NOMO-1 (cell line): Measurements from ENCODE around the gene PHF2.

Experiments
- DNase-seq, 2 experiments: peaks; one replicate each; lab custom pipeline; 2025; ENCODE audit not compliant: unreplicated experiment in 2 of 2; lab: John Stamatoyannopoulos, UW

PHF2 gene

DNA sequence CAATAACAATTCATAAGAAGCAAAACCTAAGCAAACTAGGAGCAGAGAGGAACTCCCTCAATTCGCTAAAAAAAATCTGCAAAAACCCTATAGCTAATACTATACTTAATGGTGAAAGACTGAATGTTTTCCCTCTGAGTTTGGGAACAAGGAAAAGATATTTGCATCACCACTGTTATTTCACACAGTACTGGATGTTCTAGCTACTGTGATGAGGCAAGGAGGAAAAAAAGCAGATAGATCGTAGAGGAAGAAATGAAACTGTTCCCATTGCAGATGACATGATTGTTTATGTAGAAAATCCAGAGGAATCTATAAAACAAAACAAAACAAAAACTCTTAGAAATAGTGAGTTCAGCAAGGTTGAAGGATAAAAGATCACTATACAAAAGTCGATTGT is 116.7 kb downstream of the PHF2 start:
- DNase-seq = no peak

DNA sequence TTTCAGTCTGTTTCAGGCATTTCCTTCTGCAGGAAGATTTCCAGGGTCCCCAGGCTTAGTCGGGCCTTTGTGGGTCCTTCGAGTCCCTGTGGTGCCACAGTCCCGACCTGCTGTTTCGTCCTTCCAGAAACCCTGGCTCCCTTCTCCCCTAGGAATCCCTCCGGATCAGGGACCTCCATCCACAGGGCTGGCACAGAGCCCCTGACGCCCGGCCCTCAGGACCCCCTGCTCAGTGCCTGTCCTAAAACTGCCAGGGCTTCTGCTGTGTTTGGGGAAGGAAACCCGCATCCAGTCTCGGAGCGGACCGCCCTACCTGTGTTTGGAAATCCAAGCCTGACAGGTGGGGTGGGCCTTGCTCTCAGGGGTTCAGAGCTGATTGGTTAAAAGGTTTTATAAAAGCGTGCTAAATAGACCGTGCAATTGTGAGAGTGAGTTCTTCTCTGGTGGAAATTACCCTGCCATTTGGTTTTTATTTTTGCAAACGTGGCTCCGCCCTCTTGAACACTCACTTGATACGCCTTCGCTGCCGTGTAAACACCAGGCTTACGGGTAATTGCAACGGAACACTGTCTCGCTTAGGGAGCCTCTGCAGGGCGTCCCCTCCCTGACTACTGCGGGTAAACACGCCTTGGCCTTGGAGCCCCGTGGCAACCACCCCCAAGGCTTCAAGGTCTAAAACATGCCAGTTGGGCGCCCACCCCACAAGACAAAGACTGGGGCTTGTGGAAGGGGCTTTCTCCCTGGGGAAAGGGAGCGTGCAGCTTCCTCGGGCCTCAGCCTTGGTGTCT is 121.2 kb downstream of the PHF2 start:
- no peak for DNase-seq

GRCh38 chr9:93698140-93698908 is 121.9 kb downstream of the PHF2 start:
- no peak for DNase-seq

GRCh38 chr9:93699650-93700049 is 123.3 kb downstream of the PHF2 start:
- DNase-seq = no peak

DNA sequence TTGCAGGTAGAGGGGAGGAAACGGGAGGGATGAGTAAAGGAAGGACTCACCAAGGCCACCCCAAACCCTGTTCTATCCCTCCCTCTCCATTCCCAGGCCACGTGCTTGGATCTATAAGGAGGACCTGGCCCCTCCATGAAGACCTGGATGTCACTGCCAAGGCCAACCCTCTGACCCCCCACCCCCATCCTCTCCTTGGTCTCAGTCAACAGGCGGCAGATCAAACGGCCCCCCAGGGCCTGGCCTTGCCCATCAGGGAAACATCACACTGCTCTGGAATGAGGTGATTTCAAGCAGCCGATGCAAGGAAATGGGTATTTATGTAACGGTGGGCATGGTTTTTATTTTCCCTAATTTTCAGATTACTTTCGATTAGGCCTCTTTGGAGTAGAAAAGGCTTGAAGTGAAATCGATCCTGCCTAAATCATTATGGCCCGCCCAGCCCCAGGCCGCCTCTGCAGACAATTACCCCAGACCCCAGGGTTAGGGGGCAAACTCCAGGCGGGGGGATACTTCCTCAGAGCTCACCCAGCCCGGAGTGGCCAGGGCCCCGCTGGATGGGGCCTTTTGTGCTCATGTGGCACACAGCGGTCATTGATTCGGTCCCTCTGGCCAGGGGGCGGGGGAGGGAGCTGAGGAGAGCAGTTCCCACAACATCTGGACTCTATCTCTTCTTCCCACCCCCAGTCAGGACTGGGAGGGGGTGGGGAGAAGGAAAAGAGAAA is 125.3 kb downstream of the PHF2 start:
- DNase-seq = no peak

GRCh38 chr9:93702261-93702660 is 125.9 kb downstream of the PHF2 start:
- DNase-seq = no peak

DNA sequence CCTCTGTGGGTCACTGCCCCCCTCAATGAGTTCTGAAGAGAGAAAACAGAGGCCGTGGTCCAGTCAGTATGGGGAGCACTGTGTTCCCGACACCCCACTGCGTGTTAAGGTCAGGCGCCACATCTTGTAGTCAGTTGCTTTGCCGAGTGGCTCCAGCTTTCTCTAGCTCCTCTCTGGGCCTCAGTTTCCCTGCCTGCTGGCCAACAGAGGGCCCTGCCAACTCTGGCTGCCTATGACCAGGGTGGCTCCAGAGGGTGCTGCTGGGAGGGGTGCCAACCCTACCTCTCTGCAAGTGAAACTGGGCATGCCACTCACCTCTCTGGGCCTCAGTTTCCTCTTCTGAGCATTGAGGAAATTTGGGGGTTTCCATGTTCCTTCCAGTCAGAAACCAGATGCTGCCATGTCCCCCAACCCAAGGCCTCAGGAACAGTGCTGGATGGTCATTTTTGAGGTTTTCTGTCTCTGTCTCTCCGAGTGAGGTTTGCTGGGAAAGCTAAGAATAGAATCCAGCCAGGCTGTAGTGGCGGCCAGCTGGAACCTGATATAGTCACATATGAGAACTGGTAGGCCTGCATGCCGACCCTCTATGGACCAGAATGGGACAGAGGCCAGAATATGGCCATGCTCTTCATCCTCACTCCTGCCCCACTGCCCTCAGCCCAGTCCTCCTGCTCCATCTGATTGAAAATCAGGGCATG is 132.1 kb downstream of the PHF2 start:
- no peak for DNase-seq

DNA sequence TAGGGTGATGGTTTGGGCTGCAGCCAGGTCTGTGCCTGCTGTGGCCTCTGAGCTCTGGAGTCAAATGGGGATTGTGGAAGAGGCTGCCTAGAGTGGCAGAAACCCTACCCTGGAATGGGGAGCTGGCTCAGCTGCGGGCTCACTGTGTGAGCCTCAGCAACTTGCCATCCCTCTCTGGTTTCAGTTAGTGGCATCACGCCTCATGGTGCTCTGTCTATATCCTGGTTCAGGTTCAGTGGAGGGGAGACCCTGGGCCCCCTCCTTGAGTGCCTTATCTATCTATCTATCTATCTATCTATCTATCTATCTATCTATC is 132.6 kb downstream of the PHF2 start:
- no peak for DNase-seq

DNA sequence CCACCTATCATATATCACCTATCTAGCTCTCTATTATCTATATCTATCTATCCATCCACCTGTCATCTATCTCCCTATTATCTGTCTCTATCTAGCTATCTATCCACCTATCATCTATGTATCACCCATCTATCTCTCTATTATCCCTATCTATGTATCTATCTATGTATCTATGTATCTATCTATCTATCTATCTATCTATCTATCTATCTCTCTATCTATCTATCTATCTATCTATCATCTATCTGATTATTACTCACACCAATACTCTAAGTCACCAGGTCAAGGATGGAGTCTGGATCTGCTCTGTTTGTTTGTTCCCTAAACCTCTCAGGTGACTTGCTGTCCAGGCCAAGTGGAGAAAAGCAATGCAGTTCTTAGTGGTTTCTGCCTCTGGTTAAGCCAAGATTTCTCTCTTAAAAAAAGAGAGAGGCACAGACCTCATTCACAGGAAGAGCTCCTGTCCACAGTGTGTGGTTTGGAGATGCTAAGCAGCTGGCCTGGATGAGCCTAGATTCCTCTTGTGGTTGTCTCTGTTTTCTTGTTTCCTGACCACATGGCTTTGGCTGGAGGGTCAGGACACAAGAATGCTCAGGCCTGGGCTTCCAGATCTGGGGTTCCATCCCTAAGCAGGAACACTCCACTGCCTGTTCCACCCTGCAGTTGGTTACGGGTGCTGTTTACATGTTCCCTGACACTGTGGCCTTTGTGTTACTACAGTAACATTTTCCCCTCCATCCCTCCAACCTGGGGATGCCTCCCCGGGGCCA is 133.4 kb downstream of the PHF2 start:
- no peak for DNase-seq

DNA sequence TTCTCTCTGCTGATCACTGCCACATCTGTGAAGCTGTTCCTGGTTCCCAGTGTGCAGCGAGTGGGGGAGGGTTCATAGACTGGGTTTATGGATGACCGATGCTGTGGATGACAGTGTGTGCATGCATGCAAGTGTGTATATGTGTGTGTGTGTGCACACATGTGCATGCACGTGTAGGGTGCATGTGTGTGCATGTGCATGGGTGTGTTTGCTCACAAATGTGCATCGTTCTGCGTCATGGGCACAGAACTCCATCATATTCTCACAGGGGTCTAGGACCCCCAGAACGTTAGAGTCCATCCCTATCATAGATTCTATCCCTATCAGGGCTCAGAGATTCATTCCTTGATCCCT is 134.0 kb downstream of the PHF2 start:
- no peak for DNase-seq

DNA sequence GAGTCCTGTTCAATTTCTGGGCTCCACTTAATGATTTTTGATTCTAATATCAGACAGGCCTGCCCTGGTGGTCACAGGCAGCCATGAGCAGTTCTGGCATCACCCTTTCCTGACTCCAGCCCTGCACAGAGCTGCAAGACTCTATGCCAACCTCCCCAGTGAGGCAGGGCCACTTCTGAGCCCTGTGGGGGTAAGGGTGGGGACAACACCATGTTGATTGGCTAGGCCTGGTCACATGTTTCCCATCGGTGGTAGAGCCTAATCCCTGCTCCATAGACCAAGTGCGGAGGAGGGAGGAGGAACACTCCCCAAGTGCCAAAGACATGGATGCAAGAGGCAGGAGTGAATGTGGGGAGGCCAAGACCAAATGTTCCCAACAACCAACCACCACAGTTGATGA is 134.6 kb downstream of the PHF2 start:
- DNase-seq = no peak

DNA sequence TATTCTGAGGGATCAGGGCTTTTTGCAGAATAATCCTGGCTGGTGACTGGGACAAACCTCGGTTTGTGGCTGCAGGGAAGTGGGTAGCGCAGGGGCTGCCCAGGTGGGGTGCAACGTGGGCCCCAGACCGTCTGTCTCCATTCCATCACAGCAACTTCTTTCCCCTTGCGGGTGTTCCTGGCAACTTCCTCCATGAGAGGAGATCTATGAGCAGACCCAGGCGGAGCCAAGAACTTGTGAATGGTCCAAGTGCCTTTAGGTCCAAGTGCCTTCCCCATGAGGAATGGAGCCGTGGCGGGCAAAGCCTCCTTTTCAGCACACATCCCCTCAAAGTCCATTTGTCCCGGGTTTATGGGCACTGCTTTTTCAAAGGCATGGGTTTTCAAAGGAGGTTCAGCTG is 136.5 kb downstream of the PHF2 start:
- DNase-seq = no peak

DNA sequence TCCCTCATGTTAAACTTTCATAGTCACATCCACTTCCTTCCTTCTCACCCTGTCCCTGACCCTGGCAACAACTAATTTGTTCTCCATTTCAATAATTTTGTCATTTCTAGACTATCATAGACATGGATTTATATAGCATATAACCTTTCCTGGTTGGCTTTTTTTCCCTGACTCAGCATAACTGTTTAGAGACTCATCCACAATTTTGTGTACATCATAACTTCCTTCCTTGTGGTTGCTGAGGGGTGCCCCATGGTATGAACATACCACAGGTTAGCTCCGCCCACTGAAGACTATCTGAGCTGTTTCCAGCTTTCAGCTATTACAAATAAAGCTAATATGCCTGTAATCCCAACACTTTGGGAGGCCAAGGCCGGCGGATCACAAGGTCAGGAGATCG is 137.3 kb downstream of the PHF2 start:
- no peak for DNase-seq

GRCh38 chr9:93721417-93721965 is 145.1 kb downstream of the PHF2 start:
- DNase-seq = no peak

- DNase-seq = no peak
Measured at GRCh38 chr9:93724852-93725251, 148.5 kb downstream of the PHF2 start.

DNA sequence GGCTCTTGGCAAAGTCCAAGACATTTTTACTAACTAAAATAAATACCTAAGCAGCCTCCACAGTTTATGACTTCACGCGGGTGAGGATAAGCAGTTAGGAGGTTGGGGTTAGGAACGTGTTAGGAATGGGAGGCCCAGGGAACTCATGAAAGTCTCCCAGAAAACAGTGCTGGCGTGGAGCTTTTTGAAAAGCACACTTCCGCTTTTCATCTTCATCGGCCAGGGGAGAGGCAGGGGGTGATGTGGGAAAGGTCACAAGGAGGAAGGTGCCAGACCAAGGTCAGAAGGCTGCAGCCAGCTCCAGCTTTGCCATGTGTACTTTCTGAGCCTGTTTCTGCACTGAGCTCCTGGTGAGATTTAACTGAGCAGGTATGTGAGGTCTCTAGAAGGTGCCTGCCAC is 149.0 kb downstream of the PHF2 start:
- DNase-seq = no peak

DNA sequence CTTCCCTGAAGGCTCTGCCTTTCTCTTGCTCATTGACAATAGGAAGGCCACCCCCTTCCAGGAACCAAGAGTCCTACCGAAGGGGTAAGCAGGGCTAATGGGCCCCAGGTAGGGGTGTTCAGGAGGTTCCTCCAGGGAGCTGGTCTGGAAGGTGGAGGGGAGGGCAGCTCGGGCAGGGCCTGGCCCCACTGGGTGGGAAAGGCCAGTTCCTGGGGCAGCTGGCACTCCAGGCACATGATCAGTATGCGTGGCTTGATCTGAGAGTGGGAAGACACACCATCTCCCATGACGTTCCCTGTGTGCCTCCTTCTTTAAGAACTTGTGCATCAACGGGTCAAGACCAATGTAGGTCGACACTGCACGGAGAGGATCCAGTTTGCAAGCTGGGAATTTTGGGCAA is 149.8 kb downstream of the PHF2 start:
- no peak for DNase-seq
